ENCODE data around the gene ALOXE3. TPM values are rescaled to one million over a fixed set of nuclear protein-coding genes. Genes with fewer than 3 reads are reported as not detected.

The ALOXE3 gene
- total RNA-seq, 1 donor from 2014 or later = not detected

DNA sequence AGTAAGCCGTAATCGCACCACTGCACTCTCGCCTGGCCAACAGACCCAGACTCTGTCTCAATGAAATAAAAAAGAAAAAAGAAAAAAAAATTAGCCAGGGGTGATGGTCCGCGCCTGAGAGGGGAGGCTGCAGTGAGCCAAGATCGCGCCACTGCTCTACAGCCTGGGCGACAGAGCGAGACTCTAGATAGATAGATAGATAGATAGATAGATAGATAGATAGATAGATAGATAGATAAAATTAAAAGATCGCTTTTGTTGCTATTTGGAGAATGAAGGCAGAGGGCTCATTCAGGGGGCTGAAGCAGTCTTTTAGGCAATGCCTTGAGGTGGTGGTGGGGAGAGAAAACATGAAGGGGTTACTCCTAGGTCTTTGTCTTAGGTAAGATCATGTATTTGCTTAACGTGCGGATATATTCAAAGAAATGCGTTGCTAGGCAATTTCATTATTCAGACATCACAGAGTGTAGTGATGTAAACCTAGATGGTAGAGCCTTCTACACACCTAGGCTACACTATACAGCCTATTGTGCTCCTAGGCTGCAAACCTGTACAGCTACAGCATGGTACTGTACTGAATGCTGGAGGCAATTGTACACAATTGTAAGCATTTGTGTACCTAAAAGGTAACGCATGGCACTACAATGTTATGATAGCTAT is 9.9 kb upstream of the ALOXE3 start:
- DNase-seq (ENCODE audit: low spot score) = no peak
- H3K79me2 ChIP-seq (ENCODE audit: low read depth) = no peaks in the 10 kb centered on the region
- H3K27me3 Mint-ChIP-seq (ENCODE audit: insufficient read depth, low read depth) = peaks cover 50% of the 10 kb centered on the region
- TF ChIP-seq, protein P1, sequence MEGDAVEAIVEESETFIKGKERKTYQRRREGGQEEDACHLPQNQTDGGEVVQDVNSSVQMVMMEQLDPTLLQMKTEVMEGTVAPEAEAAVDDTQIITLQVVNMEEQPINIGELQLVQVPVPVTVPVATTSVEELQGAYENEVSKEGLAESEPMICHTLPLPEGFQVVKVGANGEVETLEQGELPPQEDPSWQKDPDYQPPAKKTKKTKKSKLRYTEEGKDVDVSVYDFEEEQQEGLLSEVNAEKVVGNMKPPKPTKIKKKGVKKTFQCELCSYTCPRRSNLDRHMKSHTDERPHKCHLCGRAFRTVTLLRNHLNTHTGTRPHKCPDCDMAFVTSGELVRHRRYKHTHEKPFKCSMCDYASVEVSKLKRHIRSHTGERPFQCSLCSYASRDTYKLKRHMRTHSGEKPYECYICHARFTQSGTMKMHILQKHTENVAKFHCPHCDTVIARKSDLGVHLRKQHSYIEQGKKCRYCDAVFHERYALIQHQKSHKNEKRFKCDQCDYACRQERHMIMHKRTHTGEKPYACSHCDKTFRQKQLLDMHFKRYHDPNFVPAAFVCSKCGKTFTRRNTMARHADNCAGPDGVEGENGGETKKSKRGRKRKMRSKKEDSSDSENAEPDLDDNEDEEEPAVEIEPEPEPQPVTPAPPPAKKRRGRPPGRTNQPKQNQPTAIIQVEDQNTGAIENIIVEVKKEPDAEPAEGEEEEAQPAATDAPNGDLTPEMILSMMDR (IDR thresholded peaks at IDR 0.05) = no peak
- TF ChIP-seq EZH2phosphoT487 (IDR thresholded peaks at IDR 0.05) (no peak), EZH2 (IDR thresholded peaks at IDR 0.05) (no peak)
- H3F3A ChIP-seq (ENCODE audit: low read depth) = peaks cover 47% of the 10 kb centered on the region
- no peaks in the 10 kb centered on the region for H3K36me3 ChIP-seq
- peaks cover 78% of the 10 kb centered on the region for H3K27me3 ChIP-seq
- H3K9ac ChIP-seq = no peak overlapping the region
- H3K9me3 Mint-ChIP-seq = peaks cover 8% of the 10 kb centered on the region
- H2AFZ ChIP-seq (replicated peaks) = no peak overlapping the region
- peaks cover 2% of the 10 kb centered on the region for H3K36me3 Mint-ChIP-seq
- no peaks in the 10 kb centered on the region for H3K9me3 ChIP-seq (ENCODE audit: low read depth)
- no peak overlapping the region for H3K4me2 ChIP-seq
- H3K4me3 ChIP-seq = no peak overlapping the region
- no peak overlapping the region for H3K27ac ChIP-seq
- H4K20me1 ChIP-seq (ENCODE audit: low read depth) = peaks cover 18% of the 10 kb centered on the region
- H3K4me1 Mint-ChIP-seq = peaks cover 26% of the 10 kb centered on the region
- no peak overlapping the region for H3K27ac Mint-ChIP-seq
- peak overlapping the region; percentile 34 for H3K4me3 Mint-ChIP-seq
- H3K4me1 ChIP-seq = peaks cover 14% of the 10 kb centered on the region

DNA sequence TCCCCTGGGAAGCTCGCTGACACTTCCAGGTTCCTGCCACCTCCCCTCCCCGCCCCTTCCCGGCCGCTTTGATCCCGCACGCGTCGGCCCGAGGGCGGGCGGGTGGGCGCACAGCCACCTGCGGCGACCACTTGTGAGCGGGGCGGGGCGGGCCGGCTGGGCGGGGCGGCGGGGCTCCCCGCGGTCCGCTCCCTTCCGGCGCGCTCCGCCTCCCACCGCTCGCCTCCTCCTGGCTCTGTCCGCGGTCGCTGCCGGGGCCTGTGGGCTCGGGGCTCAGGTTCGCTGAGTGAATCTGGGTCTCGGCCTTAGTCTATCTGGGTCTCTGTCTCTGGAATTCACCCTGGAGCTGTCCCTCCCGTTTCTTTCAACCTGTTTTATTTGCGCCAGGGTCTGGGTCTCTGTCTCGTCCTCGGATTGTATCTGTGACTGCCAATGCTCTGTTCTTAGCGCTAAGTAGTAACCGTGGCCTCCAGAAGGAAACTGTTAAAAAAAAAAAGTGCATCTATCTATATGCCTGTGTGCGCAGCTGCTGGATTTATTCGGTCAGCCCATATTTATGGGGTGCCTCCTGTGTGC is 8.3 kb upstream of the ALOXE3 start:
- no peaks in the 10 kb centered on the region for H3K9me3 ChIP-seq (ENCODE audit: low read depth)
- peak overlapping the region; percentile 92 for H3K4me3 Mint-ChIP-seq
- peak overlapping the region; percentile 75 for H3K4me3 ChIP-seq
- DNase-seq (ENCODE audit: low spot score) = peak; percentile 81
- no peaks in the 10 kb centered on the region for H3K79me2 ChIP-seq (ENCODE audit: low read depth)
- peaks cover 56% of the 10 kb centered on the region for H3K27me3 Mint-ChIP-seq (ENCODE audit: insufficient read depth, low read depth)
- H2AFZ ChIP-seq (replicated peaks) = peak overlapping the region; percentile 74
- peaks cover 54% of the 10 kb centered on the region for H3F3A ChIP-seq (ENCODE audit: low read depth)
- H3K36me3 ChIP-seq = no peaks in the 10 kb centered on the region
- H3K27me3 ChIP-seq = peaks cover 95% of the 10 kb centered on the region
- peaks cover 18% of the 10 kb centered on the region for H4K20me1 ChIP-seq (ENCODE audit: low read depth)
- H3K9me3 Mint-ChIP-seq = peaks cover 8% of the 10 kb centered on the region
- peak overlapping the region; percentile 90 for H3K4me2 ChIP-seq
- TF ChIP-seq EZH2phosphoT487 (IDR thresholded peaks at IDR 0.05) = peak; percentile 27
- TF ChIP-seq, protein P1 (IDR thresholded peaks at IDR 0.05) = no peak
- H3K4me1 ChIP-seq = peaks cover 14% of the 10 kb centered on the region
- peaks cover 2% of the 10 kb centered on the region for H3K36me3 Mint-ChIP-seq
- no peak overlapping the region for H3K9ac ChIP-seq
- H3K27ac Mint-ChIP-seq = no peak overlapping the region
- H3K27ac ChIP-seq = no peak overlapping the region
- peaks cover 25% of the 10 kb centered on the region for H3K4me1 Mint-ChIP-seq

DNA sequence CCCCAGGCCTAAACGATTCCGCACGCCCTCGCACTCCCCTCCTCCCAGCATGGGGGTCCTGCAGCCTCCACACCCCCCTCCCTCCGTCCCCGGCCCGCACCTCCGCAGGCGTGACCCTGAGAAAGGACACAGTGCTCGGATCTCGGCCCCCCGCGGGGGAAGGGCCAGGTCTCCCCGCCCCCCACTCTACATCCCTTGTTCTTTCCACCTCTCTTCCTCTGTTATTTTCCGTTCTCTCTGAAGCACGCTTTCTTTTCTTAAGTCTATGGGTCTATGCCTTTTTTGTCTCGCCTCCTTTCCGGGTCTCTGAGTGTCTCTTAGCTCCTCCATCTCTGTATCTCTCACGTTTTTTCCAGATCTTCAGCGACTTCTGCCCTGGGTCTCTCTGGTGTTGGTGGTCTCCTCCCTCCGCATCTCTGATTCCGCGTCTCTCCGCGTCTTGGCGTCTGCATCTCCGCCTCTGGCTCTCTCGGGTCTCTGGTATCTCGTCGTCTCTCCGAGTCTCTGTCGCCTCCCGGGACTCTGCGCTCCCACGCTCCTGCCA is 7.7 kb upstream of the ALOXE3 start:
- peak; percentile 82 for DNase-seq (ENCODE audit: low spot score)
- peaks cover 59% of the 10 kb centered on the region for H3F3A ChIP-seq (ENCODE audit: low read depth)
- peak overlapping the region; percentile 74 for H2AFZ ChIP-seq (replicated peaks)
- Mint-ChIP-seq H3K36me3 (peaks cover 2% of the 10 kb centered on the region), H3K27ac (peak overlapping the region; percentile 0), H3K9me3 (peaks cover 7% of the 10 kb centered on the region), H3K27me3 (ENCODE audit: insufficient read depth, low read depth) (peaks cover 60% of the 10 kb centered on the region), H3K4me1 (peaks cover 27% of the 10 kb centered on the region), H3K4me3 (peak overlapping the region; percentile 91)
- peaks cover 14% of the 10 kb centered on the region for H3K4me1 ChIP-seq
- H3K27me3 ChIP-seq = peaks cover 89% of the 10 kb centered on the region
- H3K4me3 ChIP-seq = peak overlapping the region; percentile 75
- H3K36me3 ChIP-seq = no peaks in the 10 kb centered on the region
- H3K4me2 ChIP-seq = peak overlapping the region; percentile 90
- no peaks in the 10 kb centered on the region for H3K79me2 ChIP-seq (ENCODE audit: low read depth)
- peaks cover 22% of the 10 kb centered on the region for H4K20me1 ChIP-seq (ENCODE audit: low read depth)
- no peaks in the 10 kb centered on the region for H3K9me3 ChIP-seq (ENCODE audit: low read depth)
- no peak for TF ChIP-seq EZH2phosphoT487 (IDR thresholded peaks at IDR 0.05)
- TF ChIP-seq, protein P1 (IDR thresholded peaks at IDR 0.05) = no peak
- no peak for TF ChIP-seq EZH2 (IDR thresholded peaks at IDR 0.05)
- H3K9ac ChIP-seq = no peak overlapping the region
- H3K27ac ChIP-seq = no peak overlapping the region

Data from neural progenitor cell (in vitro differentiated cells).